Neural progenitor cell (in vitro differentiated cells): ENCODE measurements around the gene BARX1. TPM values are rescaled to one million over a fixed set of nuclear protein-coding genes. Genes with fewer than 3 reads are reported as not detected.
A peak's percentile ranks its signal among the peaks of the same experiment; 100 is the strongest.

Source experiments
- DNase-seq: peaks from one replicate; pipeline ENCODE4 v3.0.0-alpha.2; 2016; ENCODE audit warnings: low spot score
- H2AFZ ChIP-seq: fragments of 200-600 bp; sonication (generic); replicated peaks from 2 replicates; pipeline ENCODE4 v1.6.1; 2016; ENCODE audit warnings: antibody characterized with exemption
- H3F3A ChIP-seq: fragments of 200-600 bp; sonication (generic); 2 replicates; pipeline ENCODE4 v1.6.1; 2016; ENCODE audit warnings: antibody characterized with exemption, low read depth
- H3K27ac ChIP-seq: fragments of 200-600 bp; sonication (generic); 2 replicates; pipeline ENCODE4 v1.5.1; 2016; ENCODE audit warnings: mild to moderate bottlenecking
- H3K27me3 ChIP-seq: fragments of 200-600 bp; sonication (generic); 2 replicates; pipeline ENCODE4 v1.6.1; 2016; ENCODE audit warnings: mild to moderate bottlenecking, moderate library complexity
- H3K36me3 ChIP-seq: fragments of 200-600 bp; sonication (generic); 2 replicates; pipeline ENCODE4 v1.5.1; 2016
- H3K4me1 ChIP-seq: fragments of 200-600 bp; sonication (generic); 2 replicates; pipeline ENCODE4 v1.6.1; 2016; ENCODE audit warnings: mixed run types
- H3K4me2 ChIP-seq: fragments of 200-600 bp; sonication (generic); 2 replicates; pipeline ENCODE4 v1.6.1; 2016
- H3K4me3 ChIP-seq: fragments of 200-600 bp; sonication (generic); 2 replicates; pipeline ENCODE4 v1.5.1; 2016
- H3K79me2 ChIP-seq: fragments of 200-600 bp; sonication (generic); 2 replicates; pipeline ENCODE4 v1.6.1; 2016; ENCODE audit warnings: low read depth
- H3K9ac ChIP-seq: fragments of 200-600 bp; sonication (generic); 2 replicates; pipeline ENCODE4 v1.6.1; 2016
- H3K9me3 ChIP-seq: fragments of 200-600 bp; sonication (generic); 2 replicates; pipeline ENCODE4 v1.5.1; 2016; ENCODE audit warnings: low read depth
- H4K20me1 ChIP-seq: fragments of 200-600 bp; sonication (generic); 2 replicates; pipeline ENCODE4 v1.6.1; 2016; ENCODE audit warnings: low read depth
- H3K27ac Mint-ChIP-seq: 3 replicates; pipeline ENCODE4 v1.8.0; 2021; ENCODE audit warnings: mixed read lengths
- H3K27me3 Mint-ChIP-seq: 2 replicates; pipeline ENCODE4 v1.8.0; 2022; ENCODE audit warnings: low read depth, mild to moderate bottlenecking, inconsistent platforms, moderate library complexity, mixed read lengths; ENCODE audit not compliant: insufficient read depth
- H3K36me3 Mint-ChIP-seq: 3 replicates; pipeline ENCODE4 v1.8.0; 2021; ENCODE audit warnings: mixed read lengths
- H3K4me1 Mint-ChIP-seq: 3 replicates; pipeline ENCODE4 v1.8.0; 2021; ENCODE audit warnings: mixed read lengths
- H3K4me3 Mint-ChIP-seq: 3 replicates; pipeline ENCODE4 v1.8.0; 2021; ENCODE audit warnings: mild to moderate bottlenecking, moderate library complexity, mixed read lengths
- H3K9me3 Mint-ChIP-seq: 3 replicates; pipeline ENCODE4 v1.8.0; 2020; ENCODE audit warnings: mixed read lengths
- CTCF ChIP-seq: fragments of 200-600 bp; sonication (generic); IDR thresholded peaks from 2 replicates; pipeline ENCODE4 v1.5.1; 2017; ENCODE audit warnings: antibody characterized with exemption, mild to moderate bottlenecking
- EZH2 ChIP-seq: fragments of 200-600 bp; sonication (generic); IDR thresholded peaks from 2 replicates; pipeline ENCODE4 v1.6.1; 2017; ENCODE audit warnings: antibody characterized with exemption, mild to moderate bottlenecking, moderate library complexity
- EZH2phosphoT487 ChIP-seq: fragments of 200-600 bp; sonication (generic); IDR thresholded peaks from 2 replicates; pipeline ENCODE4 v1.6.1; 2017; ENCODE audit warnings: antibody characterized with exemption
- total RNA-seq: library from RNA; depleted of rRNA; stranded (reverse); fragments of >200 nt; gene quantifications from 2 replicates; pipeline ENCODE4 v1.2.3, GENCODE V29; 2015; ENCODE audit warnings: low replicate concordance

BARX1 gene
- total RNA-seq, 1 donor from 2014 or later = 0.17 TPM

GRCh38 chr9:93937193-93937592 lies 18.0 kb downstream of the BARX1 start:
- H3K27ac ChIP-seq = no peak overlapping the region
- no peaks in the 10 kb centered on the region for H3F3A ChIP-seq
- H3K4me2 ChIP-seq = no peak overlapping the region
- peaks cover under 1% of the 10 kb centered on the region for H3K4me1 ChIP-seq
- Mint-ChIP-seq H3K27me3 (peaks cover 25% of the 10 kb centered on the region), H3K27ac (no peak overlapping the region), H3K4me1 (peaks cover 1% of the 10 kb centered on the region), H3K36me3 (no peaks in the 10 kb centered on the region), H3K9me3 (peaks cover 2% of the 10 kb centered on the region), H3K4me3 (no peak overlapping the region)
- no peaks in the 10 kb centered on the region for H4K20me1 ChIP-seq
- no peaks in the 10 kb centered on the region for H3K9me3 ChIP-seq
- no peak overlapping the region for H3K4me3 ChIP-seq
- H3K27me3 ChIP-seq = peaks cover 77% of the 10 kb centered on the region
- no peak for TF ChIP-seq EZH2phosphoT487
- no peak for TF ChIP-seq CTCF
- TF ChIP-seq EZH2 = no peak
- no peaks in the 10 kb centered on the region for H3K79me2 ChIP-seq
- H3K9ac ChIP-seq = no peak overlapping the region
- no peak overlapping the region for H2AFZ ChIP-seq
- no peak for DNase-seq
- no peaks in the 10 kb centered on the region for H3K36me3 ChIP-seq

GRCh38 chr9:93931905-93932304 lies 23.2 kb downstream of the BARX1 start:
- Histone ChIP-seq H3K4me2 (no peak overlapping the region), H3K79me2 (no peaks in the 10 kb centered on the region), H2AFZ (no peak overlapping the region), H3K27ac (no peak overlapping the region), H3F3A (peaks cover 8% of the 10 kb centered on the region), H3K36me3 (no peaks in the 10 kb centered on the region), H3K4me1 (peaks cover 9% of the 10 kb centered on the region), H3K4me3 (no peak overlapping the region), H3K9ac (no peak overlapping the region), H3K27me3 (peaks cover 68% of the 10 kb centered on the region), H4K20me1 (no peaks in the 10 kb centered on the region), H3K9me3 (no peaks in the 10 kb centered on the region)
- TF ChIP-seq EZH2 = no peak
- TF ChIP-seq EZH2phosphoT487 = no peak
- no peak for TF ChIP-seq CTCF
- peaks cover 15% of the 10 kb centered on the region for H3K27me3 Mint-ChIP-seq
- no peaks in the 10 kb centered on the region for H3K9me3 Mint-ChIP-seq
- H3K27ac Mint-ChIP-seq = no peak overlapping the region
- no peaks in the 10 kb centered on the region for H3K4me1 Mint-ChIP-seq
- H3K36me3 Mint-ChIP-seq = no peaks in the 10 kb centered on the region
- H3K4me3 Mint-ChIP-seq = no peak overlapping the region
- DNase-seq = no peak

DNA sequence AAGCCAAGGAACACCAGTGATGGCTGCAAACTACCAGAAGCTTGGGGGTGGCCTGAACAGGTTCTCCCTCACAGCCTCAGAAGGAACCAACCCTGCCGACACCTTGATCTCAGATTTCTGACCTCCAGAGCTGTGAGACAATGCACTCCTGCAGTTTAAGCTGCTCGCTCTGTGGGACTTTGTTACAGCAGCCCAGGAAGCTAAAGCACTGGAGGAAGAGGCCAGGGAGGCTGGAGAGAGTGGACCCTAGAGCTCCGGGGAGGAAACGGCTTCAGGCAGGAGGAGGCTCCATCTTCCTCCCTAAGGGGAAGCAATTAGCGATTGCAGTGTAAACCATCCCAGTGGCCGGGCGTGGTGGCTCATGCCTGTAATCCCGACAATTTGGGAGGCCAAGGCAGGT lies 25.1 kb downstream of the BARX1 start:
- Histone ChIP-seq H3K9ac (no peak overlapping the region), H3K27ac (no peak overlapping the region), H3K4me1 (peaks cover 9% of the 10 kb centered on the region), H4K20me1 (no peaks in the 10 kb centered on the region), H2AFZ (no peak overlapping the region), H3F3A (peaks cover 8% of the 10 kb centered on the region), H3K4me2 (peak overlapping the region; percentile 55), H3K27me3 (peaks cover 60% of the 10 kb centered on the region), H3K4me3 (no peak overlapping the region), H3K9me3 (no peaks in the 10 kb centered on the region), H3K36me3 (no peaks in the 10 kb centered on the region), H3K79me2 (no peaks in the 10 kb centered on the region)
- DNase-seq = peak; percentile 62
- Mint-ChIP-seq H3K9me3 (no peaks in the 10 kb centered on the region), H3K27me3 (peaks cover 15% of the 10 kb centered on the region), H3K27ac (no peak overlapping the region), H3K4me3 (no peak overlapping the region), H3K4me1 (no peaks in the 10 kb centered on the region), H3K36me3 (no peaks in the 10 kb centered on the region)
- TF ChIP-seq EZH2phosphoT487 (no peak), CTCF (no peak), EZH2 (no peak)
